Neural cell (in vitro differentiated cells): ENCODE data around the gene RNF8.

Experiments used
- EZH2 ChIP-seq: fragments of 200-600, 300-800 bp; shearing (Covaris generic), sonication (generic); IDR thresholded peaks from 2 replicates; pipeline ENCODE4 v1.6.1; 2014; ENCODE audit warnings: antibody characterized with exemption, low read length, borderline replicate concordance, mild to moderate bottlenecking; ENCODE audit not compliant: insufficient read depth, poor library complexity, severe bottlenecking
- SMC3 ChIP-seq: fragments of 450-650 bp; conservative IDR thresholded peaks from 2 replicates; pipeline ENCODE4 v1.6.1; 2014; ENCODE audit warnings: antibody characterized with exemption, mild to moderate bottlenecking, moderate library complexity; ENCODE audit not compliant: poor library complexity

- TF ChIP-seq SMC3 (no peak), EZH2 (no peak)
Observed at GRCh38 chr6:37352384-37352783, 1.4 kb upstream of the RNF8 start.
